IMR-90 (cell line): ENCODE measurements around the gene ATF1. TPM values are rescaled to one million over a fixed set of nuclear protein-coding genes. Genes with fewer than 3 reads are reported as not detected.

Source experiments
- ATAC-seq: fragments of 200-7000 bp; cut with Tn5 transposase; 2 replicates; pipeline ENCODE4 v1.9.1; 2020; ENCODE audit warnings: low read depth, mild to moderate bottlenecking, moderate library complexity
- BruUV-seq: library from RNA; stranded (reverse); fragments of 400-500 nt; replicated peaks from 2 replicates; lab custom pipeline; 2021; lab: Mats Ljungman, UMichigan
- CTCF ChIA-PET: fragments of 300-600 bp; formaldehyde crosslinking; extraction: SDS; loops from one replicate; lab custom pipeline; 2021; ENCODE audit warnings: antibody characterized with exemption; lab: Yijun Ruan, JAX
- POLR2A ChIA-PET: fragments of 300-600 bp; sonication (Branson Sonifier 250); formaldehyde crosslinking; loops from one replicate; lab custom pipeline; 2022; ENCODE audit warnings: antibody characterized with exemption; ENCODE audit not compliant: unreplicated experiment; lab: Charles Lee
- DNase-seq: peaks from one replicate; pipeline ENCODE4 v3.0.0; 2013
- H2AFZ ChIP-seq: replicated peaks from 2 replicates; pipeline ENCODE3; 2013; ENCODE audit warnings: low read length, mild to moderate bottlenecking; ENCODE audit not compliant: poor library complexity
- H2AK5ac ChIP-seq: 2 replicates; pipeline ENCODE4 v1.6.1; 2013; ENCODE audit warnings: low read depth, low read length, inconsistent platforms
- H2AK9ac ChIP-seq: replicated peaks from 2 replicates; pipeline ENCODE3; 2013; ENCODE audit warnings: mild to moderate bottlenecking, low read depth, low read length, moderate library complexity; ENCODE audit not compliant: poor library complexity
- H2BK120ac ChIP-seq: 2 replicates; pipeline ENCODE4 v1.6.1; 2013; ENCODE audit warnings: low read depth, low read length, inconsistent platforms
- H2BK15ac ChIP-seq: 3 replicates; pipeline ENCODE4 v1.6.1; 2013; ENCODE audit warnings: low read depth, low read length, inconsistent platforms
- H2BK20ac ChIP-seq: 2 replicates; pipeline ENCODE4 v1.6.1; 2013; ENCODE audit warnings: low read depth, mild to moderate bottlenecking, inconsistent platforms, low read length, moderate library complexity
- H2BK5ac ChIP-seq: 2 replicates; pipeline ENCODE4 v1.6.1; 2013; ENCODE audit warnings: mild to moderate bottlenecking, low read depth, low read length, inconsistent platforms; ENCODE audit not compliant: poor library complexity, severe bottlenecking
- H3K14ac ChIP-seq: replicated peaks from 2 replicates; pipeline ENCODE4 v1.6.1; 2013; ENCODE audit warnings: low read depth, low read length, inconsistent platforms
- H3K18ac ChIP-seq: 2 replicates; pipeline ENCODE4 v1.6.1; 2013; ENCODE audit warnings: low read depth, low read length, control low read depth
- H3K23ac ChIP-seq: 2 replicates; pipeline ENCODE4 v1.6.1; 2013; ENCODE audit warnings: low read depth, low read length, inconsistent platforms
- H3K27ac ChIP-seq: 2 replicates; pipeline ENCODE4 v1.5.1; 2013; ENCODE audit warnings: mild to moderate bottlenecking, control low read depth, low read length; ENCODE audit not compliant: insufficient read depth
- H3K27me3 ChIP-seq: 2 replicates; pipeline ENCODE4 v1.6.1; 2013; ENCODE audit warnings: low read length; ENCODE audit not compliant: control insufficient read depth, insufficient read depth
- H3K36me3 ChIP-seq: 2 replicates; pipeline ENCODE4 v1.6.1; 2013; ENCODE audit warnings: low read length, mixed read lengths; ENCODE audit not compliant: control insufficient read depth, insufficient read depth
- H3K4ac ChIP-seq: 2 replicates; pipeline ENCODE4 v1.6.1; 2013; ENCODE audit warnings: low read depth, low read length, inconsistent platforms
- H3K4me1 ChIP-seq: 2 replicates; pipeline ENCODE4 v1.6.1; 2013; ENCODE audit warnings: low read length, mixed read lengths; ENCODE audit not compliant: control insufficient read depth, insufficient read depth
- H3K4me2 ChIP-seq: 2 replicates; pipeline ENCODE4 v1.6.1; 2013; ENCODE audit warnings: low read depth, mild to moderate bottlenecking, control low read depth, low read length, moderate library complexity
- H3K4me3 ChIP-seq: 2 replicates; pipeline ENCODE4 v1.5.1; 2013; ENCODE audit warnings: low read depth, mild to moderate bottlenecking, control low read depth, low read length, moderate library complexity; ENCODE audit not compliant: insufficient read depth
- H3K56ac ChIP-seq: 2 replicates; pipeline ENCODE4 v1.6.1; 2013; ENCODE audit warnings: low read length, inconsistent platforms; ENCODE audit not compliant: insufficient read depth; ENCODE audit errors: extremely low read depth
- H3K79me1 ChIP-seq, 2 experiments: 2 replicates each; pipeline ENCODE4 v1.6.1; 2013; ENCODE audit warnings: low read length in 2 of 2, inconsistent platforms in 1 of 2, low read depth in 1 of 2
- H3K9ac ChIP-seq: 2 replicates; pipeline ENCODE4 v1.6.1; 2013; ENCODE audit warnings: low read depth, low read length, control low read depth
- H3K9me1 ChIP-seq: 2 replicates; pipeline ENCODE4 v1.6.1; 2013; ENCODE audit warnings: low read length, inconsistent platforms; ENCODE audit not compliant: insufficient read depth
- H3K9me3 ChIP-seq: 2 replicates; pipeline ENCODE4 v1.6.1; 2013; ENCODE audit warnings: low read length; ENCODE audit not compliant: control insufficient read depth, insufficient read depth
- H4K20me1 ChIP-seq: 2 replicates; pipeline ENCODE4 v1.6.1; 2013; ENCODE audit warnings: low read length, inconsistent platforms; ENCODE audit not compliant: insufficient read depth
- H4K5ac ChIP-seq: 2 replicates; pipeline ENCODE4 v1.6.1; 2013; ENCODE audit warnings: mild to moderate bottlenecking, low read depth, low read length, control low read depth
- H4K8ac ChIP-seq, 2 experiments: 2 replicates each; pipeline ENCODE4 v1.6.1; 2013; ENCODE audit warnings: low read depth in 2 of 2, low read length in 2 of 2, control low read depth in 1 of 2, inconsistent platforms in 1 of 2
- H4K91ac ChIP-seq: 2 replicates; pipeline ENCODE4 v1.6.1; 2013; ENCODE audit warnings: low read depth, low read length, inconsistent platforms; ENCODE audit not compliant: insufficient read depth
- CEBPB ChIP-seq: IDR thresholded peaks from 2 replicates; pipeline ENCODE4 v1.6.1; 2012; ENCODE audit warnings: low read depth, low read length, improper control_type of control experiment
- FOS ChIP-seq: fragments of 150-350 bp; IDR thresholded peaks from 2 replicates; pipeline ENCODE4 v1.6.1; 2016; ENCODE audit warnings: low read depth, low read length
- MAFK ChIP-seq: IDR thresholded peaks from 2 replicates; pipeline ENCODE4 v1.6.1; 2012; ENCODE audit warnings: low read depth, low read length, improper control_type of control experiment
- MXI1 ChIP-seq: IDR thresholded peaks from 2 replicates; pipeline ENCODE4 v1.6.1; 2012; ENCODE audit warnings: low read depth, mild to moderate bottlenecking, low read length, moderate library complexity, borderline replicate concordance
- RAD21 ChIP-seq: IDR thresholded peaks from 2 replicates; pipeline ENCODE4 v1.6.1; 2012; ENCODE audit warnings: low read length, improper control_type of control experiment
- RCOR1 ChIP-seq: IDR thresholded peaks from 2 replicates; pipeline ENCODE4 v1.6.1; 2012; ENCODE audit warnings: mild to moderate bottlenecking, low read length, improper control_type of control experiment; ENCODE audit not compliant: insufficient replicate concordance
- WGBS, 2 experiments: methylation state at CpG; one replicate each; pipeline versions ENCODE4 v1.1.5 to v1.1.7; 2013; ENCODE audit warnings: missing lambda C conversion rate in 2 of 2; ENCODE audit not compliant: insufficient read length in 1 of 2; ENCODE audit errors: extremely low coverage in 2 of 2; 5-methylcytosine and 5-hydroxymethylcytosine counted together
- dilution Hi-C: fragments of 300-500 bp; cut with HindIII; formaldehyde crosslinking; loops from one replicate; pipeline ENCODE4 v1.14.3; 2018; ENCODE audit warnings: low sequenced_read_pairs; ENCODE audit not compliant: unreplicated experiment
- in situ Hi-C: fragments of 300-500 bp; cut with MboI; formaldehyde crosslinking; loops from 3 replicates; pipeline ENCODE4 v1.14.3; 2019; ENCODE audit warnings: low sequenced_read_pairs, inconsistent platforms, mixed read lengths
- intact Hi-C: fragments of 100-400 bp; cut with micrococcal nuclease; formaldehyde crosslinking; loops from 2 replicates; pipeline ENCODE4 v1.10.0; 2022
- polyA plus RNA-seq, 3 experiments: library from polyadenylated mRNA; depleted of rRNA; stranded (reverse); fragments of >200 nt; gene quantifications; 2 replicates each; pipeline ENCODE4 v1.2.3, GENCODE V29; 2012; ENCODE audit warnings: low replicate concordance in 1 of 3
- total RNA-seq: library from RNA; depleted of rRNA; stranded (reverse); fragments of >200 nt; gene quantifications from 2 replicates; pipeline ENCODE4 v1.2.3, GENCODE V29; 2012

ATF1 gene
- total and polyA plus RNA-seq, 2 of the 4 experiments (the other 2 are of a cell fraction): 20.6 to 24.0 TPM

GRCh38 chr12:50772877-50773276 lies 9.0 kb downstream of the ATF1 start:
- no CpG with 5 or more reads among the region's 2 CpGs for WGBS, 2 experiments
- no peak overlapping the region for H3K4ac ChIP-seq
- H3K9me3 ChIP-seq: no peaks in the 10 kb centered on the region; the same call in 1 of the 2 replicates
- H3K79me1 ChIP-seq: peaks cover 35 to 70% of the 10 kb centered on the region in 2 experiments
- ChIA-PET POLR2A (no interaction called here), CTCF (no interaction called here)
- H4K5ac ChIP-seq: no peak overlapping the region
- no peak overlapping the region for H3K18ac ChIP-seq
- H2AFZ ChIP-seq: no peak overlapping the region
- 0 out of 2 replicates have a peak, but pooled peaks cover 3% of the 10 kb centered on the region for H3K4me1 ChIP-seq
- intact Hi-C loops: no loop called here
- H3K9me1 ChIP-seq: peaks cover 5% of the 10 kb centered on the region
- no peak overlapping the region for H3K4me2 ChIP-seq
- H2AK9ac ChIP-seq: no peak overlapping the region
- in situ Hi-C loops: no loop called here
- H2BK5ac ChIP-seq: no peak overlapping the region
- no peak overlapping the region for H4K91ac ChIP-seq
- no peaks in the 10 kb centered on the region for H3K27me3 ChIP-seq
- TF ChIP-seq RAD21 (no peak), MXI1 (no peak), FOS (no peak), MAFK (no peak), RCOR1 (no peak), CEBPB (no peak)
- H2BK120ac ChIP-seq: no peak overlapping the region
- no peak overlapping the region for H3K27ac ChIP-seq
- H3K36me3 ChIP-seq: peaks cover 3% of the 10 kb centered on the region
- ATAC-seq (no peak), DNase-seq (no peak)
- H3K23ac ChIP-seq: no peak overlapping the region
- H4K20me1 ChIP-seq: peaks cover 9% of the 10 kb centered on the region
- H3K56ac ChIP-seq: no peak overlapping the region
- H3K4me3 ChIP-seq: no peak overlapping the region
- H4K8ac ChIP-seq: no peak overlapping the region
- BruUV-seq: no TSS peak
- no peak overlapping the region for H3K14ac ChIP-seq
- no peak overlapping the region for H2BK15ac ChIP-seq
- no peak overlapping the region for H2AK5ac ChIP-seq
- dilution Hi-C loops: no loop called here
- no peak overlapping the region for H3K9ac ChIP-seq
- H2BK20ac ChIP-seq: no peak overlapping the region
